COR-L47 (cell line): ENCODE results near the gene RBM24.

Experiments used
- DNase-seq: peaks from one replicate; lab custom pipeline; 2025; lab: John Stamatoyannopoulos, UW

RBM24 gene

DNA sequence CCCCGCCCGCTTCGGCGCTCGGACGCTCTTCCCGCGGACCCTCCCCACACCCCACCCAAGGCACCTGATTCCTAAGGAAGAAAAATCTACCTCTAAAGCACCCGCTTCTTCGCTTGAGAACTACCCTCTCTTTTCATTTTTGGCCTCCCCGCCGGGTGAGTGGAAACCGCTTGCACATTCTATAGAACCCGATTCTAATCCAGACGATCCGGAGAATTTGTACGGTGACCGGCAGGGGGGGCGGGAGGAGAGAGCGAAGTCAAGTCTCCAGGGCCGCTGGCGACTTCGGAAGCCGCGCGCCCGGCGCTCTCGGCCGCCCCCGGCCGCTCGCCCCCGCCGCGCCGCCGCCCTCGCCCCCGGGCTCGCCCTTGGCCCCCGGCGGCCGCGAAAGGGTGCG lies at the start of gene RBM24:
TSS of gene RBM24 (plus strand) at position 262 of the 397 bp plus-strand sequence. CDS start 221 bp downstream, outside the sequence.
- peak; percentile 43 for DNase-seq

DNA sequence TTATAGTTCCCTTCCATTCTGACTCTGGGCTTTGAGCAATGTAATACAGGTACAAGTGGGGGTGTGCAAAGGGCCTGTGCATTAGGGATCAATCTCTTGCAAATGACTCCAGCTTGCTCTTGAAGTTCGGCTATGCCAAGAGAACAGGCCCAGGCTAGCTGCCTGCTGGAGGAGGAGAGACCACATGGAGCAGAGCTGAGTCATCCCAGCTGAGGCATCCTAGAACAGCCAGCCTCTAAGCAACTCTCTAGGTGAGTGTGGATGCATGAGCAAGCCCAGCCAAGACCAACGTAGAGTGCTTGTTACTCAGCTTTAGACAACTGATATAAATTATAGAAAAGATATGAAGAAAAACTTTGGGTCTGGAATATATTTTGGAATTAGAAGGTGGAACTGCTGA lies 47.6 kb upstream of the RBM24 start:
- DNase-seq: no peak

DNA sequence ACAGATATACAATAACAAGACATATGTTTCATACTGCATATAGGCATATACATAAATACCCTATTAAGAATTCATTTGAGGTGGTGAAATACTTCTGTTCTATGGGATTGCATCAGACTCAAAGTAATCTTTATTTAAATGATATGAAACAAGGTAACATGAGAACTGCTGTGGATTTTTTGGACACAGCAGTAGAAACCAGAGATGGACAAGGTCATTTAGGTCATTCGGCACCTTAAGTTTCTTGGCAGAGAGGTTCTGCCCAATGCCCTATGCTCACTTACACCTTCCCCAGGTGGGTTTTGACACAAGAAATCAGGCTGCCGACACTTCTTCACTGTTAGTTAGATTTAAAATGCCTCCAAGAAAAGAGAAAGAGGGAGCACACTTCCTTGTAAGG lies 43.9 kb upstream of the RBM24 start:
- DNase-seq: no peak

DNA sequence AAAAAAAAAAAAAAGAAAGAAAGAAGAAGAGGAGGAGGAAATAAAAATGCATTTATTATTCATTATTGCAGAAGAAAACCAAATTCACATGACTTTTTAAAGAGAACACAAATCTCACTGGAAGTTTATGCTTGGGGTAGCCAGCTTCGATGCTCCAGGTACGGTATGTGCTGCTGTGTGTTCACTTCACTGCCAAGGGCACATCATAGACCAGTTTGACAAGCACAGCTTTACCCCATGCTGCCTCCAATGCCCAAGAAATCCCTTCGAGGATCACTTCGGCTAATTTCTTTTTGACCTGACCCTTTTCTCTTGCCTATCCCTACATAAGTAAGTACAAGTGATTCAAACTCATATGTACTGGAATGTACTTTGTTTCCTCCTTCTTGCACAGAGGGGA lies 41.9 kb upstream of the RBM24 start:
- DNase-seq: no peak

DNA sequence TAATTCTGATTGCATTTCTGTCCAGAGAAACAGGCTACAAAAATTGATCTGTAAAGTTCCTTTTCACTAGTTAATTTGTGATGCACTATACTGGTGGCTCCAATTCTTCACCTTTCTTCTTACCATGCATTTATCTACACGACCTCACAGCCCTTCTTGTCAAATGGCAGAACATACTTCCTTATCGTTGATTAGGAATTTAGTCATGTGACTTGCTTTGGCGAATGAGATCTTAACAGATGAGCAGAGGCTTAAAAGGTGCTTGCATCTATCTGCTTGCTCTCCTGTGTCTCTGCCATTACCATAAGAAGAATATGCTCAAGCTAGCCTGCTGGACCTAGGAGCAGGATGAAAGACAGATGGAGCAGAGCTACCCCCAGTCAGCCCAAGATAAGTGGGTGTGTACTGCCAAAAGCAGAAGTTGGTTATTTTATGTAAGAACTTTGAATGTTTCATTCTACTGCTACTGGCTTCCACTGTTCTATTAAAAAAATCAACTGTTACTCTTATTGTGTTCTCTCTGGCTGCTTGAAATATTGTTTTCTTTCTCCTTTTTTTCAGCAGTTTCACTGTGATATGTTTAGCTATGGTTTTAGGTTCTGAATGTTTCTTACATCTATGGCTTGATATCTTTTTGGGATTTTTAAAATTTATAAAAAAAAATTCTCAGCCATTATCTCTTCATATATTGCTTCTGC lies 40.2 kb upstream of the RBM24 start:
- DNase-seq: no peak

DNA sequence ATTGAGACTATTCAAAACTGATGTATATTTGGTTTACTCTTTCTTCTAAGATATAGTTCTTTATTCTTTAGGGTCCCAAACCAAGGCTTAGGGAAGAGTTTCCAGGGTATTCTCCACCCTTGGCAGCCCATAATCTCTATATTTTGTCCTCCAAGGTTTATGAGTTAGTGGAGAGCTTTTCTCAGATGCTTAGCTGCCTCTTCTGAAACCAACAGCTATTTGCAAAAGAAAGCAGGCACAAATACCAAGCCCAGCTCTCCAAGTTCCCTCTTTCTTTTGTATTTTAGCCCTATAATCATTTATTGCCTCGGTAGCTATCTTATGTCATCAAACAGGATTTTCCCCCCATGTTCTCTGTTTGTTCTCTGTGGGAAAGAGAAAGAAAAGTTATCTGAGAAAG lies 39.1 kb upstream of the RBM24 start:
- no peak for DNase-seq

DNA sequence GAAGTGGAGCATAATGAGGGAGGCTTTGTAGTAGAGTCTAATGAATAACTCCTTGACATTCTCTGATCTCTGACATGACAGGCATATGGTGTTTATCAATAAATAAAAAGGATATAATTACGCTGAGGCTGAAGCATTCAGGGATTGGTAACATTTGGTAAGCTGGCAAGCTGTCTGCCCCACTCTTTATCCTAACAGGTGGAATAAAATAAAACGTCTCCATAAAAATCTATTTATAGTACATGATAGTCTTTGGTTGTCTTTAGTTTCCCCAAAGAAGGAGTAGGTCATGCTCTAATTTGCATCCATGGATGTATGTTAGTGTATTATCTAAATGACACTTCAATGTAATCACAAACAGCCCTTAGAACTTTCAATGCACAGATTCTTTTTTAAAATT lies 30.9 kb upstream of the RBM24 start:
- DNase-seq: no peak

DNA sequence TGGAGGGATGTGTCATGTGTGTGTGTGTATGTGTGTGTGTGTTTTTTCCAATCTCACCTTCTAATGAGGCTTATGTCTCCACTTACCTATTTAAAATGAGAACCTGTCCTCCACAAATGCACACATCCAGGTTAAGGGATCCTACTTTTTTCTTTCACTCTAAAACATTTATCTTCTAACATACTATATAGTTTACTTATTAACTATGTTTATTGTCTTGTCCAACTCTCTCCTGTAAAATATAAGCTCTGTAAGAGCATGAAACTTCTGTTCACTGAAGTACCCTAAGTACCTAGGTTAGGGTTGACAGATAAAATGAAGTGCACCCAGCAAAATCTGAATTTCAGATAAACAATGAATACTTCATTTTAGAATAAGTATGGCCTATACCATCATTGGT lies 29.2 kb upstream of the RBM24 start:
- DNase-seq: no peak

DNA sequence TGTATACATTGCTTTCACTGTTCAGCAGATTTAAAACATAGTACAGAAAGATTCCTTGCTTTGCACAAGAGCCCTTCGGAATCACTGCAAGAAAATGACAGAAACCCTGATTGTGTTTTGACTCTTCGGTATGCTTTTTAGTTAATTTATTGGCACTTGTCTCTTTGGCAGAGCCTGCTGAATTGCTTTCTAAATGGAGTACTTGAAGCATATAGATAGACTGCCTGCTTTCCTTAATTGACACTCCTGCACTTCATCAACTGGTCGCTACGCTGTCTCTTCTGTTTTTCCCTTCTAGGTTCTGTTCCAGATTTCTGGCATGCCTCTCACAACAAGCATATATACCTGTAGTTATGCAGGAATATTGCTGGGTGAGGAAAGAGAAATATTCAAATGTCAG lies 22.4 kb upstream of the RBM24 start:
- DNase-seq: no peak

DNA sequence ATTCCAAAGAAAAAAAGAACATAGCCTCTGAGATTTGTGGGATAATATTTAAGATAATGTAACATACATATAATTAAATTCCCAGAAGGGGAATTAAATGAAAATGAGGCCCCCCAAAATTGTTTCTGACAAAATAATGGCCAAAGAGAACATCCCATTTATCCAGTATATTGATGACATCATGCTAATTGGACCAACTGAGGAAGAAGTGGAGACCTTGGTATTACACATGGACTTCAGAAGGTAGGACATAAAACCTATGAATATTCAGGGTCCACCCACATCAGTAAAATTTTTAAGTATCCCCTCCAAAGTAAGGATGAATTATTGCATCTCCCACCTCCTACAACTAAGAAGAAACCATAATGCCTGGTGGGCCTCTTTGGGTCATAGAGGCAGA lies 15.6 kb upstream of the RBM24 start:
- DNase-seq: no peak

DNA sequence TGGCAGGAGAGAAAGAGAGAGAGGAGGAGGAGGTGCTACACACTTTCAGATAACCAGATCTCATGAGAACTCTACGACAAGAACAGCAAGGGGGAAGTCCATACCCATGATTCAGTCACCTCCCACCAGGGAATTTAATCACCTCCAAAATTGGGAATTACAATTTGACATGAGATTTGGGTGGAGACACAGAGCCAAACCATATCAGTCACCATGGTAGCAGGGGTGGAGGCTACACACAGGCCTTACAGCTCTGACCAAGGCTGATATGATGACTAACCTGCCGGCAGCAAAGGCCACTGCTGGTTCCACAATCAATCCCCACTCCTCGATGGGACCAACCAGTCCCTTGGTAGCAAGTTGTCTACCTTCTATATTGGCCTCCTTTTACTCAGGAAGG lies 13.6 kb upstream of the RBM24 start:
- DNase-seq: no peak

DNA sequence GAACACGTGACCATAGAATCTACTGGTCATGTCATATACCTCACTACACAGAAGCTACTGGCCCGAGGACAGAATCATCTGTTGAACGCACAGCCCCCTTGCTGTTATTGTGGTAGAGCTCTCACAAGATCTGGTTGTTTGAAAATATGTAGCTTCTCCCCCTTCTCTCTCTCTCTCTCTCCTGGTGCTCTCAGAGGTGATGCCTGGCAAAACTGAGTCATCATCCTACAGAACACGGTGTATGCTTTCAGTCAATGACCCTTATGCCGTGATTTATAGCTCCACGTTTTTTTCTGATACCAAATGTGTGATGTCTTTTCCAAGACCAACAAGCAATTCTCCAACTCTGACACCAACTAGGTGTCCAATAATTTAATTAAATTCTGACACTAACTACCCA lies 13.0 kb upstream of the RBM24 start:
- no peak for DNase-seq

DNA sequence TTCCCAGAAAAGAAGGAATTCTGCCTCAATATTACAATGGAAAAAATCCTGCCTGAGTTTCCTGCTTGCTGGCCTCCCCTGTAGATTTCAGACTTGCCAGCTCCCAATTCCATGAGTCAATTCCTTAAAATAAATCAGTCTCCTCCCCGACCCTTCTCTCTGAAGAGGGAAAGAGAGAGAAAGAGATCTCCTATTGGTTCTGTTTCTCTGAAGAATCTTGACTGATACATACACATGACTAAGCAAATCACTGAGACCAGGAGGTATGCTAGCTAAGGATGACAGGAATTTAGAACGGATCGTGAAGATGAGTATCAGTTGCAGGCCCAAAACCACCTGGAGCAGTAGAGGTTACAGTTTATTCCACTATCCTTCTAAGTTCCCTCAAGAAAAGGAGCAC lies 11.3 kb upstream of the RBM24 start:
- no peak for DNase-seq

DNA sequence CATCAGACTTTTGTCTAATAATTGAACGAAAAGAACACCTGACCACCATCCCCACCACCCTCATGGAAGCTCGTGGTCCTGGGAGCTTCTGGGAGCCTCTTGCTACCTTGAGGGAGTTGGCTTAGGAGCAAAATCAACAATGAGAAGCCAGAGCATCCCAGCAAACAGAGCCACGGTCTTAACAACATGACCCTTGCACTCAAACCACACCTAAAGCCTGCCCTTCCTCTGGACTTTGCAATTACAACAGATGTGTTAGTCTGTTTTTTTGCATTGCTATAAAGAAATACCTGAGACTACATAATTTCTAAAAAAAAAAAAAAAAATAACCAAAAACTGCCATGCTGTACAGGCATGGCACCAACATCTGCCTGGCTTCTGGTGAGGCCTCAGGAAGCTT lies 9.5 kb upstream of the RBM24 start:
- no peak for DNase-seq

DNA sequence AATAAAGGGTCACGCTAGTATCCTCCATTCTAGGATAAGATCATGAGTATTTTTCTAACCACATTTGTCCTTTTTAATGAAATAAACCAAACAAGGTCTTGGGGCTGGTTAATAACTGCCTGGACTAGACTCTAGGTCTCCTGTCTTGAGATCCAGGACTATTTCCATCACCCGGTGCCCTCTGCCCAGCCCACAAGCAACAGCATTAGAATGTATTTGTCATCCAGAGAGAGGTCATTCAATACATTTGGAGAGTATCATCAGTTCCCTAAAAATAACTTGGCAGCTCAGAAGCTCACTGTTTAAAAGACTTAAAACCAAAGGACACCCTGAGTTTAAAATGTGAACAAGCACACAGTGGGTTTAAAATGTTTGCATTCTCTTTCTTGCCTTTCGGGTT lies 4.4 kb upstream of the RBM24 start:
- DNase-seq: no peak

DNA sequence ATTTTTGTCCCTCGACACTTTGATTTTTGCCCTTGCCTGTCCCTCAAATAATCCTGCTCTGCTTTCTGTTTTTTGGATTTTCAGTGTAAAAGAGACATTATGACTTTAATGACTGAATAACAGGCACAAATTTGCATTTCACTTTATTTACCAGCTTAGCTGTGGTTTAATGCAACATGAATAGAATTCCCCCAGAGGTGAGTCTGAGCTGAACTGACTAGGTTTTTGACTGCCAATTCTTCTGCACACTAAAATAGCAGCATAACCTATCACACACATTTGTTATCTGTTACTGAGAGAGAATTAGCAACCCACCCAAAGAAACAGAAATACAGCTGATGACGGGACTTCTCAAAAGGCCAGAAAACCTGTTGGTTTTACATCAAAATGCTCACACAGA lies 3.9 kb upstream of the RBM24 start:
- DNase-seq: no peak

DNA sequence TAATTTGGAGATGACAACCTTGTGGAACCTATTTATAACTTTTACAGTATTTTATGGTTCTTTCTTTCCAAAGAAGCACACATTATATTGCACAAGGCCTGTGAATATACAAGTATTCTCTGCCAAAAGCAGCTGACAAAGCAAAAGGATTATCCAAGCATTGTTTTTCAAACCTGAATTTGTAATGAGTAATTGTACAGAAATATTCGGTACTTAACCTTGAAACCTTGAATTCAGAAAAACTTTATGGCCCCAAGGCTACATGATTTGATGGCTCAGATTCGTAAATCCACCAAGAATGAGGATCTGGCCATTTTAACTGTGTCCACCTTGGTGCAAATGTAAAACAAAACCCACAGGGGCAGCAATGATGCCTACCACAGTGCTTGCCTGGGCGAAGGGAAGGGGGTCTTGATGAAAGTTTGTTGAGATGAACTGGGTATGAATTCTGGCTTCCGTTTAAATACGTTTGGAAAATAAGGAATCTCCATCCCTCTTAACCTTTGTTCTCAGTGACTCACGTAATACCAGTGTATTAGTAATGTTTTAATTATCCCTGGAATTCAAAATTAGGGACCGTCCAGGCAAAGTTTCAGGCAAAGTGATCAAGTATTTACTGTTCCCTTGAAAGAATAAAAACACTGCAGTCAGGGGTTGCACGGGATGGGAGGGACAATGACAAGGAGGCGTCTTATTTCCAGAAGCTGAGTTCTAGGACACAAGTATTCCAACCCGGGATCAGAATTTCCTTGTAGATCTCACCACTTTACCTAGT lies 2.7 kb upstream of the RBM24 start:
- DNase-seq: no peak

DNA sequence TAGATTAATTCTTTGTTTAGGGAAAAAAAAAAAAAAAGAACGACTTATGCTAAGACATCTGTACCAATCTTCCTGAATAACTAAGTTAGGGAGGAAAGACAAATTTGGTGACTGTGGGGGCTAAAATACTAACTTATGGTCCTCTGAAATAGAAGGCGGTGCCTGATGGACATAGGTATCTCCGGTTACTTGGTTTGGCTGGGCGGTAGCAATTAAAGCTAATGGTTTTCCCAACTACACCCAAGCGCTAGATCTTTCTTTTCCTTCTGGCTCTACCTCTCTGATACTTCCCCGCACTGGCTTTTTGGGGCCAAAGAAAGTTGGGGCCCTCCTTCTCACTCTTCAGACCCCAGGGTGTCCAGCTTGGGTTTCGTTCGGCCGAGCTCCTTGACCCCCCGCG lies 1.0 kb upstream of the RBM24 start:
- DNase-seq: no peak

DNA sequence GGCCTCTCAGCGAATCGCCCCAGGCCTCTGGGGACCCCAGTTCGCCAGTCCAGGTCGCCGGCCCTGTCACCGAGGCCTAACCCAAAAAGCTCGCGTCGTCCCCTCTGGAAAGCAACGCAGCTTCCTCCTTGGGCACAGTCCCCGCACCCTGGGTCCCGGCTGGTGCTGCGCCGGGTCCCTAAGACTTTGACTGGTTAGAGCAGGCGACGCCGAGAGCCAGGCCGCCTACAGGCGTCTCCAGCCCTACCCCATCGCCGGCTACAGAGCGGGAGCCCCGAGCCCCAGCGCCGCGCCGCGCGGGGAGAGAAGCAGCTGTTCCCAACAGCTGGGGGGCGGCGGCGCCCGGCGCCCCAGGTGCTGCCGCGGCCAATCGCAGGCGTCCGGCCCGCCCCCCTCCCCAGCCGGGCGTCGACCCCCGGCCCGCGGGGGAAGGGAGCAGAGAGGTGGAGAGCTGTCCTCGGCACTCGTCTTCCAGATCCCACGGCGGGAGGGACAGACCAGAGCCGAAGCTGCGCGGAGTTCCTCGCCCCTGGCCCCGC lies 540 bp upstream of the RBM24 start:
- no peak for DNase-seq

DNA sequence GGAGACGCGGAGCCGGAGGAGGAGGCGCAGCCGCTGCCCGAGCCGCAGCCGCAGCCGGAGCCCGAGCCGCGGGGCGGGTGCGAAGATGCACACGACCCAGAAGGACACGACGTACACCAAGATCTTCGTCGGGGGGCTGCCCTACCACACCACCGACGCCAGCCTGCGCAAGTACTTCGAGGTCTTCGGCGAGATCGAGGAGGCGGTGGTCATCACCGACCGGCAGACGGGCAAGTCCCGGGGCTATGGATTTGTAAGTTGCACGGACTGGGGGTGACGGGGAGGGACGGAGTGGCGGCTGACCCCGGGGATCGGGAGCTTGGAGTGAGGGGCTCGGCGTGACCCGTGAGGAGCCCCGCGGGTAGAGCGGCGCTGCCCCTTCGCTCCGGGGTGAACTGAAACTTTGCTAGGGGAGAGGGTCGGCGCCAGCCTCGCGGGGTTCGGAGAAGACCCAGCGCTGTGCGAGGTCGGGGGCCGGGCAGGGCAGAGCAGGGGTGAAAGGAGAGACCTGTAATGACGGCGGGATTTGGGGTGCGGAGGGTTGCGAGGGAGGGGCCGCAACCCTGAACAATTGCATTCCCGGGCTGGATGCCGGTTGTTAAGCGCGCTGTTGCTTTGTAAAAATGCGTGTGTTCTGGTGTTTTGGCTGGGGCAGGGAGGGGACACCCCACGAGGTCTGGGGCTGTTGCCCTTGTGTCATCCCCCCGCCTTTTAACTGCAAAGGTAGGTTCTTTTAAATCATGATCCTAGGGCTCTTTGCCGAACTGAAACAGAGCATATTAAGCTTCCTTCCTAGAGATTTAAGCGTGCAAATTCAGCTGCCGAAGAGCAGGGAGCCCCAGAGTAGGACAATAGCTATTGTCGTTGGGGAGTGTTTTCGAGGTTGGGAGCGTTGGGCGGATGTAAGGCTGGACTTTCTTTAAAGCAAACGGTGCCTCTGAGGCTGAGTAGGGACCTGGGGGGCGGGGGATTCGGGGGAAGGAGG lies 628 bp downstream of the RBM24 start:
- DNase-seq: no peak

DNA sequence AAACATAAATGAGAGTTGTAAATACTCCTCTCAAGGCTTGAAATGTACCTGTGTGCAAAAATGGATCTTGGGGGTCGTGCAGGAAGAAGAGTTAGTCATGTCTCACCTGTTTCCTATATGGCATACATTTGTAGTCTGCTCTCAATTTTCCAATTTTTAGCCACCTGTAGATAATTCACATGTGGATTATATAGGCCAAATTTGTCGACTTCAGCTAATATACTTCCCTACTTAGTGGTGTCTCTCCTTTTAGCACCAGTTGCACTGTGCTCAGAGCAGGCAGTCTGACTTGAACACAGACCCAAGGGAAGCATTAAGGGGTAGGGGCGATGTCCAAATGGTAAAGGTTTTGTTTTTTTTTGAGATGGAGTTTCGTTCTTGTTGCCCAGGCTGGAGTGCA lies 1.9 kb downstream of the RBM24 start:
- DNase-seq: no peak

DNA sequence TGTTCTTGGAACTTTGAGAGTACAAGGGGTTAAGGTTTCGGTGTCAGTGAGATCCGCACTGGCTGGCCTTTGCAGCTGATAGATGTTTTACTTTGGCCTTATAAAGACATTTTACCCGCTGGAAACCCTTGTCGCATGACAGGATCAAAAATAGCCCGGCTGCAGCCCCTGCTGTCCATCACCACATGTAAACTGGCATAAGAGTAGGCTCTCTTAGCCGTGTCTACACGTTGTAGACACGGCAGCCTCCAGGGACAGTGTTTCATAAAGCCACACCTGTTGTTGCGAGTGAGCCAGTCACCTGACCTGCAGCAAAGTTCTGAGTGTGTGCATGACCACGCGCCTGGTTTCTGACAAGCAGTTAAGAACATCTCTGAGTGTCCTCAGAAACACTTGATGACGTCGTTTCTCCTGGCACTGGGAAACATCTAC lies 8.5 kb downstream of the RBM24 start:
- DNase-seq: no peak
